GM18498 (cell line): ENCODE measurements around the gene SLC33A1.
"Not testable (repeated sequence)": the region's sequence is repeated elsewhere in the genome, so short reads cannot be mapped to it uniquely, and the experiment has no call there.

Experiments
- ATAC-seq: cut with Tn5 transposase; IDR thresholded peaks from one replicate; pipeline ENCODE4 v1.9.1; 2021; ENCODE audit warnings: mild to moderate bottlenecking, moderate library complexity; ENCODE audit not compliant: unreplicated experiment

The SLC33A1 gene

GRCh38 chr3:155862290-155862982, 8.2 kb upstream of the SLC33A1 start:
- ATAC-seq, result not testable (repeated sequence)

DNA sequence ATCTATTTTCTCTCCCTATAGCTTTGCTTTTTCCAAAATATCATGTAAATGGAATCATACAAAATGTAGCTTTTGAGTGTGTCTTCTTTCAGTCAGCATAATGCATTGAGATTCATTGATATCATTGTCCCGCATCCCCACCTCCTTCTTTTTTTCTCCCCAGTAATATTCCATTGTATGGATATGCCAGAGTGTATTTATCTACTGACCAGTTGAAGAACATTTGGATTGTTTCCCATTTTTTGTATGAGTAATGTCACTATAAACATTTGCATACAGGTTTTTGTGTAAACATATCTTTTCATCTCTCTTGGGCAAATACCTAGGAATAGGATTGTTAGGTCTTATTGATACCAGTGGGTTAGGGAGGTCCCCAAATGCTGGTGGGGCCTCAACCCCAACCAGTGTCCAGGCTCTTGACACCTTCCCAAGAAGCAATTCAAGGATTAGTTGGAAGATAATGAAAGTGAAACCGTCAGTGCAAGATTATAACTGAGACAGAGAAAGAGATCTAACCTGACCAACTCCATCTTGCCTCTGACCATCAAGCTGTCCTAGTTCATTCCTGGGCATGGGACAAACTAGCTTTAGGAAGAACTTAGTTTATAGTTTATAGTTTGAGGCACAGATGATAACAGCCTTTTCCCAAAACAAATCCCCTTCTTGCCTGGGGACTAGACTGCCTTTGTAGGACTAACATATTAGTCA, 7.4 kb upstream of the SLC33A1 start:
- ATAC-seq, result no peak

GRCh38 chr3:155860424-155860823, 6.2 kb upstream of the SLC33A1 start:
- ATAC-seq, result not testable (repeated sequence)

- ATAC-seq, result peak; percentile 48
Measured at GRCh38 chr3:155859859-155860258, 5.6 kb upstream of the SLC33A1 start.

- peak; percentile 7 for ATAC-seq
Measured at GRCh38 chr3:155853214-155854140, 750 bp downstream of the SLC33A1 start.

DNA sequence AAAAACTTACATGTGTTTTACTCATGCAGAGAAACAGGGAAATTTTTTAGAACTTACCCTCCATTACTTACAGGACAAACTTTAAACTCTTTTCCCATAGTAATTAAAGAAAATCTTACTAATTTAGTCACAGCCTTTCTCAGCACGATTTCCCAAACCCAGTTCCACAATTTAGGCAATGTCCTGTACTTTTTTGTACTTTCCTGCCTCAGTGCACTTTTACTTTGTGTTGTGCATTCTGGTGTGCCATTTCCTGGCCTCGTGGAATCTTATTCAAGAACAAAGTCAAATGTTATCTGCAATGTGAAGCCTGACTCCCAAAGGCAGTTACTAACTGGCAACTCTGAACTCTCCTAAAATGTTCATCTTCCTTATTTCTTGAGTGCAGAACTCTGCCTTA, 1.9 kb downstream of the SLC33A1 start:
- no peak for ATAC-seq

GRCh38 chr3:155849404-155849803, 4.8 kb downstream of the SLC33A1 start:
- not testable (repeated sequence) for ATAC-seq

GRCh38 chr3:155847993-155848392, 6.2 kb downstream of the SLC33A1 start:
- ATAC-seq, result no peak

GRCh38 chr3:155846119-155846518, 8.1 kb downstream of the SLC33A1 start:
- ATAC-seq, result peak; percentile 44

GRCh38 chr3:155843569-155843968, 10.7 kb downstream of the SLC33A1 start:
- ATAC-seq, result no peak

- ATAC-seq, result no peak
Measured at GRCh38 chr3:155835341-155836071, 18.7 kb downstream of the SLC33A1 start.

GRCh38 chr3:155828490-155829098, 25.6 kb downstream of the SLC33A1 start:
- not testable (repeated sequence) for ATAC-seq

DNA sequence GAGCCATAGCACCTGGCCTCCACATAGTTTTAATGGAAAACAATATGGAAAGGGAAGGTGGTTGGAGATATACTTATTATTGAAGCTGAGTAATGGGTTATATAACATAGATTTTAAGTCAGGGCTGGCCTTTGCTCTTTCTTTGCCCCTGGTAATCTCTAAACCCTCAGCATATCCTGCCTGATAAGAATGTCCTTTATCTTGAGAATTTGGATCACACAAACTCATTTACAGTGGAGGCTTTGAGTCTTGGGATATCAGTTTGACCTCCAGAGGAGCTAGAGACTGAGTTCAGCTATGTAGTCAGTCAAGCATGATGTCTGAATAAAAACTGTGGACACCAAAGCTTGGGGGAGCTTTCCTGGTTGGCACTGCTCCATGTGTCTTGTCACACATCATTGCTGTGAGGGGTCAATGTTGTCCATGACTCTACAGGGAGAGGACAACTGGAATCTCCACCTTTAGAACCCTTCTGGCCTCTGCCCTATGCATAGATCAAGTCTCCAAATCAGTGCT, 39.1 kb downstream of the SLC33A1 start:
- ATAC-seq, result no peak

- ATAC-seq, result not testable (repeated sequence)
Measured at GRCh38 chr3:155813224-155813623, 41.0 kb downstream of the SLC33A1 start.

DNA sequence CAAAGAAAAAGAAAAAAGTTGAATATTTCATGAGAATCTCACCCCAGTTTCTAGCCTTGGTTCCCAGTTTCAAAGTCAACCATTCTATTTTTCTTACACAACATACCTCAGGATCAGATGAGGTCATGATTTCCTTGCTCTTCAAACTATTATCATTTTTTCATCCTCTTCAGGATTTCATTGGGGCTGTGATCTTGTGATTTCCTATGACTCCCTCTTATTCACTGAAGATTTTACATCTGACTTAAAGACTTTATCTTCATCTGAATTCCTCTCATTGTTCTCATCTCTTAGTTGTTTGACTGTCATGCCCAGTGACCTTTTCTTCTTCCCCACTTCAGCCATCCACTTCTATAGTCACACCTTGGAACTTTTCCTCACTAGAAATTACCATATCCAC, 45.0 kb downstream of the SLC33A1 start:
- ATAC-seq, result no peak

DNA sequence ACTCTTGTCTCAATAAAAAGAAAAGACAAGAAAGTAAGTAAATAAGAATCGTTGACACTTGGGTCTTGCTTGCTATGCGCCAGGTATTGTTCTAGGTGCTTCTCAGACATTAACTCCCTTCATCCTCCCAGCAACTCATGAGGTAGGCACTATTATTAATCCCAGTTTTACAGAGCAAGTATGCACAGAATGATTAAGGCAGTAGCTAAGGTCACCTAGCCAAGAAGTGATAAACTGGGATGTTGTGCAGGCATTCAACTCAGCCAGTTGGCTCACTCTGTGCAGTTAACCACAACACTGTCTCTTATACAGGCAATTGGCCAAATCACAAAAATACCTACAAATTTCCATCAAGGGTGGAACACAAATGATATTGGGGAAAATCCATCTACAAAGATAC, 46.4 kb downstream of the SLC33A1 start:
- no peak for ATAC-seq

DNA sequence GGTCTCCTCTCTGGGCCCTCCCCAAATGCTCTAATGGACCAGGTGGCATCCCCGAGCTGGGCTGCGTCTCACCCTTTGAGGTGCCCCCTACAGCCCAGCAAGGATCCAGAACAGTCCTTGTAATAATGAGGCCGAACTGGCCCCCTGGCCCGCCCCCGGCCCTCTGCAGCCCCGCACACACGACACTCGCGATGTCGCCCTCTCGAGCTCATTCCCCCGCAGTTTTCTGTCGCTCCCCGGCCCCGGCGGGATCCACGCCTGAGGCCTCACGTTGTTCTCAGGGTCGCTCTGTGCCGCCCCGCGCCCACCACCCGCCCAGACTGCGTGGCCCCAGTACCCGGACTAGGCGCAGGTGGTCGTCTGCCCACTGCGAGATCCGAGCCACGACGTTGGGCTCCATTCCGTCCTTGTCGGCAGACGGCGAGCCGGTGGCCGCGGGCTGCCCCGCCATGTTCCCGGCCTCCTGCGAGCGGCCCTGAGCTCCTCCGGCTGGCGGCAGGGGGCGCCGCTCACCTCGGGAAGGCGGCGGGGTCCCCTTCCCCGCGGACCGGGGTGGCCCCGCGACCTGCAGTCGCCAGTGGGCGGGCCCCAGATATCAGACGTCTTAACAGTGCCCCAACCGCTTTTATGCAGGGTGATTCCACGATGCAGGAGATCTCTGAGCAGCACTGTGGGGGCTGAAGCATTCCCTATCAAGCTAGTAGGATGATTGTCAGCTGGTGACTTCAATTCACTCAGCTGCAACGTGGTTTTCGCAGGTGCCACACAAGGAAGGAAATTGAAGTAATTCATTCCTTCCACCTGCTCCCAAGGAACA, 48.2 kb downstream of the SLC33A1 start, which contains the start of gene C3orf33:
C3orf33 (minus strand) TSS at position 477 of the 817 bp plus-strand sequence; CDS start at position 451, 26 bp downstream.
- peak; percentile 98 for ATAC-seq

DNA sequence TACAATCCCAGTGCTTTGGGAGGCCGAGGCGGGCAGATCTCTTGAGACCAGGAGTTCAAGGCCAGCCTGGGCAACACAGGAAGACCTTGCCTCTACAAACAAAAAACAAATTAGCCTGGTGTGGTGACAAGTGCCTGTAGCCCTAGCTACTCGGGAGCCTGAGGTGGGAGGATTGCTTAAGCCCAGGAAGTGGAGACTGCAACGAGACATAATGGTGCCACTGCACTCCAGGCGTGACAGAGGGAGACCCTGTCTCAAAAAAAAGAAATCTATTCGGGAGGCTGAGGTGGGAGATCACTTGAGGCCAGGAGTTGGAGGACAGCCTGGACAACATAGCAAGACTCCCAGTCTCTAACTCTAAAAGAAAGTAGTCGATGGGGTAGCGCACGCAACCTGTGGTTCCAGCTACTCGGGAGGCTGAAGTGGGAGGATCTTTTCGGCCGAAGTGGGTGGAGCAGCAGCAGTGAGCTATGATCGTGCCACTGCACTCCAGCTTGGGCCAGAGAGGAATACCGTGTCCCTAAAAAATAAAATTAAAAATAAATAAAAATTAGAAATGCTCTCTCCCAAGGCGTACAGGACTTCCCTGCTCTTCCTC, 48.9 kb downstream of the SLC33A1 start:
- peak; percentile 11 for ATAC-seq

GRCh38 chr3:155804323-155804722, 49.9 kb downstream of the SLC33A1 start:
- ATAC-seq, result no peak
